Spleen (tissue), 7 donors: Measurements from ENCODE around the gene KIF1A.

Experiments used
- CTCF ChIP-seq, 11 experiments: fragments of 200-600 bp in 7 of 11; fragments of 450-650 bp in 4 of 11; sonication (generic) in 4 of 11; IDR thresholded peaks in 8 of 11; conservative IDR thresholded peaks in 3 of 11; 1 replicate in 7 of 11; 2 replicates in 4 of 11; pipeline versions ENCODE4 v1.4.0 to v1.8.0; 2016 to 2021; ENCODE audit warnings: antibody characterized with exemption in 11 of 11, inconsistent platforms in 4 of 11, mild to moderate bottlenecking in 1 of 11
- POLR2A ChIP-seq, 3 donors: fragments of 450-650 bp; IDR thresholded peaks; one replicate each; pipeline ENCODE4 v1.5.1; 2017; ENCODE audit warnings: antibody characterized with exemption in 3 of 3, mild to moderate bottlenecking in 1 of 3
- POLR2AphosphoS5 ChIP-seq, 3 donors: sonication (generic); formaldehyde crosslinking; IDR thresholded peaks; one replicate each; pipeline ENCODE4 v1.5.1; 2017; ENCODE audit warnings: antibody characterized with exemption in 3 of 3
- donor health status: DM: no; HTN: no; CAD: no; lungs with moderate emphysema.
- donor health status: DM: no; HTN: no; CAD: no.
- donor health status: DM: no; HTN: no; CAD: no.

GRCh38 chr2:240704651-240705050 is 115.4 kb downstream of the KIF1A start:
- TF ChIP-seq POLR2A (IDR thresholded peaks at IDR 0.05) (no peak), CTCF (IDR thresholded peaks at IDR 0.05 in 8 of 11, conservative IDR thresholded peaks at IDR 0.05 in 3 of 11) (no peak), POLR2AphosphoS5 (IDR thresholded peaks at IDR 0.05) (no peak)
